ENCODE results near the gene PWWP2B.

GRCh38 chr10:132446661-132447445, 49.9 kb downstream of the PWWP2B start:
- TF ChIP-seq, protein P1, sequence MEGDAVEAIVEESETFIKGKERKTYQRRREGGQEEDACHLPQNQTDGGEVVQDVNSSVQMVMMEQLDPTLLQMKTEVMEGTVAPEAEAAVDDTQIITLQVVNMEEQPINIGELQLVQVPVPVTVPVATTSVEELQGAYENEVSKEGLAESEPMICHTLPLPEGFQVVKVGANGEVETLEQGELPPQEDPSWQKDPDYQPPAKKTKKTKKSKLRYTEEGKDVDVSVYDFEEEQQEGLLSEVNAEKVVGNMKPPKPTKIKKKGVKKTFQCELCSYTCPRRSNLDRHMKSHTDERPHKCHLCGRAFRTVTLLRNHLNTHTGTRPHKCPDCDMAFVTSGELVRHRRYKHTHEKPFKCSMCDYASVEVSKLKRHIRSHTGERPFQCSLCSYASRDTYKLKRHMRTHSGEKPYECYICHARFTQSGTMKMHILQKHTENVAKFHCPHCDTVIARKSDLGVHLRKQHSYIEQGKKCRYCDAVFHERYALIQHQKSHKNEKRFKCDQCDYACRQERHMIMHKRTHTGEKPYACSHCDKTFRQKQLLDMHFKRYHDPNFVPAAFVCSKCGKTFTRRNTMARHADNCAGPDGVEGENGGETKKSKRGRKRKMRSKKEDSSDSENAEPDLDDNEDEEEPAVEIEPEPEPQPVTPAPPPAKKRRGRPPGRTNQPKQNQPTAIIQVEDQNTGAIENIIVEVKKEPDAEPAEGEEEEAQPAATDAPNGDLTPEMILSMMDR (IDR thresholded peaks at IDR 0.05; ENCODE audit: low read depth, low read length), result peak; percentile 65
- TF ChIP-seq POLR2A (IDR thresholded peaks at IDR 0.05; ENCODE audit: extremely low read depth, insufficient read length) (peak; percentile 59), MYC (IDR thresholded peaks at IDR 0.05; ENCODE audit: low read depth, low read length) (peak; percentile 68)

Data from NB4 (cell line).